MG63 (cell line): ENCODE measurements around the gene SATB2. TPM values are rescaled to one million over a fixed set of nuclear protein-coding genes. Genes with fewer than 3 reads are reported as not detected.

Source experiments
- DNase-seq: peaks from one replicate; pipeline ENCODE4 v3.0.0-alpha.2; 2020
- H3K27me3 ChIP-seq: fragments of 250-450 bp; sonication (Bioruptor Pico); 2 replicates; pipeline ENCODE4 v1.5.1; 2020; ENCODE audit warnings: mild to moderate bottlenecking, moderate library complexity
- H3K36me3 ChIP-seq: fragments of 250-450 bp; sonication (Bioruptor Pico); 2 replicates; pipeline ENCODE4 v1.5.1; 2020; ENCODE audit warnings: mild to moderate bottlenecking, moderate library complexity
- H3K4me3 ChIP-seq: fragments of 250-450 bp; sonication (Bioruptor Pico); 2 replicates; pipeline ENCODE4 v1.5.1; 2020; ENCODE audit warnings: mild to moderate bottlenecking, moderate library complexity
- H3K9me3 ChIP-seq: fragments of 250-450 bp; sonication (Bioruptor Pico); 2 replicates; pipeline ENCODE4 v1.5.1; 2020; ENCODE audit warnings: mild to moderate bottlenecking, moderate library complexity
- total RNA-seq: library from RNA; depleted of rRNA; stranded (reverse); fragments of >200 nt; shearing (Covaris generic); gene quantifications from 2 replicates; pipeline ENCODE4 v1.2.3, GENCODE V29; 2014; ENCODE audit warnings: low replicate concordance

SATB2 gene
- total RNA-seq, 1 experiment from 2014 or later: 3.4 TPM

GRCh38 chr2:199459286-199460100 lies 1.8 kb upstream of the SATB2 start:
- Histone ChIP-seq H3K36me3 (peaks cover 1% of the 10 kb centered on the region; the same call in 1 of the 2 replicates), H3K4me3 (peak overlapping the region; percentile 90), H3K27me3 (no peaks in the 10 kb centered on the region), H3K9me3 (no peaks in the 10 kb centered on the region)
- DNase-seq: peak; percentile 91

GRCh38 chr2:199458806-199459285 lies 1.1 kb upstream of the SATB2 start:
- no peaks in the 10 kb centered on the region for H3K9me3 ChIP-seq
- no peaks in the 10 kb centered on the region for H3K27me3 ChIP-seq
- DNase-seq: no peak
- peak overlapping the region; percentile 90 for H3K4me3 ChIP-seq
- H3K36me3 ChIP-seq: peaks cover 4% of the 10 kb centered on the region; the same call in 1 of the 2 replicates

DNA sequence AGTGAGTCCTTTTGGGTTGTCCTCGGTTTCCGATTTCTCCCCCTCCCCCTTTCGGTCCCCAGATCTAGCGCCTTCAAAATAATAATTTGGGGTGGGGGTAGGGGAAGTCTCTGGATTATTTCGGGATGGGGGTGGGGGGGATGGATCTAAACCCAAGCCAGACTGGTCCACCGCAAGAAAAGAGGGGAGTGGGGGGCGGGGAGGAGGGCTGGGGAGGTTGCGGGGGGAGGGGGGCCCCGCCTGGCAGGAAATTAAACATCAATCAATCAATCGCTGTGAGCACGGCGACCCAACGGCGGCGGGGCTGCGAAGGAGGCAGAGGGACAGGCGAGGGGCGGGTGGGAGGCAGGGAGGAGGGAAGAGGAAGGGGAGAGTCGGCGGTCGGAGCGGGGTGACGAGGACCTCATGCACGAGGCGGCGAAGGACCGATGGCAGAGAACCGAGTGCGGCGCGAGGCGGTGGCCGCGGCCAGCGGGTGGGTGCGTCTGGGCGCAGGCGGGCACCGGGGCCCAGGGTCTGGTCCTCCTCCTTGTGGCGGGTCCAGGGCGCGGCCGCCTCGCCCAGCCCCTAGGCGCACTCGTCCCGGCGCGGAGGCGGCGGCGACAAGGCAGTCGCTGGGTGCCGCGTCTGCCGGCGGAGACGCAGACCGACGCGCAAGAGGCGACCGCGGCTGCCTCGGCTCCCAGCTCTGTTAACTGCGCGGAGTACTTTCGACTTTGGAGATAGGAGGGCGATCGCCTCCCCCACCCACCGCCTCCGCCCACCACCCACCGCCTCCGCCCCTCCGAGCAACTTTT lies 468 bp upstream of the SATB2 start:
- Histone ChIP-seq H3K27me3 (no peaks in the 10 kb centered on the region), H3K9me3 (no peaks in the 10 kb centered on the region), H3K36me3 (peaks cover 4% of the 10 kb centered on the region; the same call in 1 of the 2 replicates), H3K4me3 (peak overlapping the region; percentile 90)
- peak; percentile 72 for DNase-seq

DNA sequence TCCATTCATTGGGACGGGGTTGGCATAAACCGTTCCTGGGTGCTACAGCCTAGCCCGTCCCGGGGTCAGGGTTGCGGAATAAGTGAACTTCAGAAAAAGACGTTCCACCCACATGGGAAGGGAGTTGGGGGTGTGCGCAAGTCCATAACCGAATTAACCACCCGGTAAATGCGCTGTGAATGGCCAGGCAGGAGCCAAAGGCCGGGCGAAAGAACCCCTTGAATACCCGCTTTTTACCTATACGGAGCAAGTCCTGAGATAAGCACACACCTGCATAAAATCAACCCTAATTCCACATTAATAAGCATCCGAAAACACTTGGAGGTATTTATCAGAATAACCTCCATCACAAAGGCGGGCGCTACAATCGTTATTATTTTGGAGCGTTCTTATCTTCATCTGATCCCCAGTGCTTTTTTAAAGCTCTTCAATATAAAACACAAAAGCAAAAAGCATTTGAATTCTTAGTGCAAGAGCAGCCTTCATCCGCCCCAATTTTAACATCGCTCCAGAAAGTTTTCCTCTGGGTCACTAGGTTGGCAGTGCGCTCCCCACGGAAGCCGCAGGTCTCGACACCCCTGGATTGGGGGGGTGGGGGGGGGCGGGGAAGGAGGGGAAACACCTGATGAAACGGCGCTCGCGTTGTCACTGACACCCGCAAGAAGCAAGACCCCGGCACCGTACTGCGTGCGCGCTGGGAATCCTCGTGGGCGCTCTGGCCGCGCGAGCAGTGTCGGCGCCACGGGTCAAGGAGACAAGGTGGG lies 1.2 kb downstream of the SATB2 start:
- H3K27me3 ChIP-seq: no peaks in the 10 kb centered on the region
- no peaks in the 10 kb centered on the region for H3K9me3 ChIP-seq
- DNase-seq: no peak
- peaks cover 4% of the 10 kb centered on the region; the same call in 1 of the 2 replicates for H3K36me3 ChIP-seq
- peak overlapping the region; percentile 90 for H3K4me3 ChIP-seq

- peaks cover 4% of the 10 kb centered on the region; the same call in 1 of the 2 replicates for H3K36me3 ChIP-seq
- H3K27me3 ChIP-seq: no peaks in the 10 kb centered on the region
- peak overlapping the region; percentile 90 for H3K4me3 ChIP-seq
- peak; percentile 73 for DNase-seq
- no peaks in the 10 kb centered on the region for H3K9me3 ChIP-seq
Observed at GRCh38 chr2:199455545-199456382, 2.0 kb downstream of the SATB2 start.

DNA sequence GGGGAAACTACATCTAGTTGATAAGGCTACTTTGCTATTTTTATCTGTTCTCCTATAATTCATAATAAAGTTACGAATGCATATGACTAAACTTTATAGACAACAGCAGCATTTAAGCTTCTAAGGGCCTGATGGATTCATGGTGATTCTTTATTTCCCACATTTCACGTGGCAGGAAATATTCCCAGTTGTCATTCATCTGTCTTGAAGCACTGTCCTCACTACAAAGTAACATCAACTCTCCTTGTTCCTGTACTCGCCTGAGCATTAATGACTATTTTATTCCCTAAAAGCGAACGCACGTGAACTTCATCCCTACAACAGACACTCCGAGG lies 2.6 kb downstream of the SATB2 start:
- H3K27me3 ChIP-seq: no peaks in the 10 kb centered on the region
- no peak for DNase-seq
- peak overlapping the region; percentile 90 for H3K4me3 ChIP-seq
- H3K9me3 ChIP-seq: no peaks in the 10 kb centered on the region
- peaks cover 4% of the 10 kb centered on the region; the same call in 1 of the 2 replicates for H3K36me3 ChIP-seq

GRCh38 chr2:199452991-199453379 lies 4.8 kb downstream of the SATB2 start:
- Histone ChIP-seq H3K36me3 (peaks cover 4% of the 10 kb centered on the region; the same call in 1 of the 2 replicates), H3K4me3 (no peak overlapping the region), H3K9me3 (no peaks in the 10 kb centered on the region), H3K27me3 (no peaks in the 10 kb centered on the region)
- DNase-seq: no peak

GRCh38 chr2:199452260-199452990 lies 5.3 kb downstream of the SATB2 start:
- Histone ChIP-seq H3K27me3 (no peaks in the 10 kb centered on the region), H3K9me3 (no peaks in the 10 kb centered on the region), H3K36me3 (peaks cover 4% of the 10 kb centered on the region; the same call in 1 of the 2 replicates), H3K4me3 (peak overlapping the region; percentile 9; the same call in 1 of the 2 replicates)
- no peak for DNase-seq

DNA sequence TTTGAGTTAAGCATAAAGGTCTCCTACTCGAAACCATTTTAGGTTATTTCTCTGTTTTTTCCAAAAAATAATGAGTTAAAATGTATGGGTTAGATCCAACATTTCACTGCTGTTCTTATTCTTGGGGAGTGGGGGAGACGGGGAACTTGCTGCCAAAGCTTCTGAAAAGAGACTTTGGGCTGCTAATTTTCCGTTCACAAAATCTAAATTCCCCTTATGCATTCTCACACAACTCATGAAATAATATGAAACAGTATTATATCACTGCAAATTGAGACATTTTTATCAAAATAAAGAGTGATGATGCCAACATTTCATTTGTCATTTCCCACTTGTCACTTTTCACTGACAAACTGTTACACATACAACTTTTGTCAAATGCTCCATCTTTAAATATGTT lies 7.8 kb downstream of the SATB2 start:
- no peaks in the 10 kb centered on the region for H3K9me3 ChIP-seq
- no peaks in the 10 kb centered on the region for H3K27me3 ChIP-seq
- DNase-seq: no peak
- H3K4me3 ChIP-seq: no peak overlapping the region
- peaks cover 4% of the 10 kb centered on the region; the same call in 1 of the 2 replicates for H3K36me3 ChIP-seq

DNA sequence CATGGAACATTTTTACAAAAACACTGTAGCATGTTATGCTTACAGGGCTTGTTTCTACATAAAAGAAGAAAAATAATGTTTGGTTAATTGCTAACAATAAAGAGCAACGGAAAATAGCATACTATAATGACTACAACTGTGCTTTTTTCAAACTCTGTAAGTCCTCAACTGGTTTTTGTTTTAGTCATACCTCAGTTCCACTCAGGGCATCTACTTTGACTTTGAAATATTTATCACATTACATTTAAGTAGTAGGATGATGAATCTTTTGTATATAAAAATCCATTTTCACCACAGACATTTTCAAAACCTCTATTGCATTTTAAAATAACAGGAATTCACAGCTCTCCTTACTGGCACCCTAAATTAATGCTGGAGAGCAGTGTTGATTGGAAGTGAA lies 8.3 kb downstream of the SATB2 start:
- H3K9me3 ChIP-seq: no peaks in the 10 kb centered on the region
- H3K4me3 ChIP-seq: no peak overlapping the region
- peaks cover 2% of the 10 kb centered on the region; the same call in 1 of the 2 replicates for H3K36me3 ChIP-seq
- DNase-seq: no peak
- no peaks in the 10 kb centered on the region for H3K27me3 ChIP-seq

DNA sequence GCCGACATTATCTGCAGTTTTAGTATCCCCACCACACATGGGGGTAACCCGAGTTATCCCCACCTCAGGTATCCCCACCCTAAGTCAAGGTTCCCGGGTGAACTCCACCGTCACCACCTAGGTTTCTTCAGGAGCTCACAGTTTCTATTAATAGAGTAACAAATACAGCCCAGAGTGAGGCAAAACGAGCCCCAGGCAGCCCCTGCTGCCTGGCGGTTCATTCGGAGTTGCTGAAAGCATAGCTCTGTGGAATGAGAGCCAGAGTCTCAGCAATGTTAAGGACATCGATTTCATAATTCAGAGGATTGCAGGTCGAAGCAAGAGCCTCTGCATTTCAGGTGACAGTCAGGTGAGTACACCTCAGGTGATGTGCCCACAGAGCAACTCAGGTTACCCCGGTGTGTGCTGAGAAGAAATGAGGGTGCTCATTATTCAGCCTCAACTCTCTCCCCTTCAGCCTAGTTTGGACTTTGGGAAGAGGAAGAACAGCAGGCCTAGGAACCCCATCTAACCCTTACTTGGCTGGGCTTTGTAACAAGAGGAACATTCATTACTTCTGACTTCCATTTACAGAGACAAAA lies 10.7 kb downstream of the SATB2 start:
- H3K36me3 ChIP-seq: no peaks in the 10 kb centered on the region
- DNase-seq: no peak
- no peak overlapping the region for H3K4me3 ChIP-seq
- no peaks in the 10 kb centered on the region for H3K27me3 ChIP-seq
- no peaks in the 10 kb centered on the region for H3K9me3 ChIP-seq

- Histone ChIP-seq H3K27me3 (no peaks in the 10 kb centered on the region), H3K9me3 (no peaks in the 10 kb centered on the region), H3K4me3 (no peak overlapping the region), H3K36me3 (no peaks in the 10 kb centered on the region)
- no peak for DNase-seq
Observed at GRCh38 chr2:199444749-199445148, 13.0 kb downstream of the SATB2 start.

GRCh38 chr2:199443589-199444130 lies 14.1 kb downstream of the SATB2 start:
- H3K27me3 ChIP-seq: no peaks in the 10 kb centered on the region
- no peaks in the 10 kb centered on the region for H3K36me3 ChIP-seq
- no peak overlapping the region for H3K4me3 ChIP-seq
- no peaks in the 10 kb centered on the region for H3K9me3 ChIP-seq
- no peak for DNase-seq

DNA sequence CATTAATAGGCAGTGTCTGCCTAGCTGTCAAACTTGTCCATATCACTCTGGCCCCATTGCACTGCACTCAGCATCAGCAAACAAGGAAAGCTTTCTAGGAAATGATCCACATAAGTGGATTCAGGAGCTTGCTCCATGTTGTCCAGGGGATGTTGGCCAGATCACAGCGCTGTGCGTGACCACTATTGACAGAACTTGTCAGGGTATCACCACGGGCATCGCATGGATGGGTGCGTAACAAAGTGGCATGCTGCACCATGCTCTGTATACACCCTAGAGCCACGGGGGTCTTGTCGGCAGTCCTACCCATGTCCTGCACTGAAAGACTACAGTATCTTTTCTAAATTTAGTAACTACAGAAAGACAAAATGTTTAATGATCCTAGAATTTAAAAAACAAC lies 15.6 kb downstream of the SATB2 start:
- H3K4me3 ChIP-seq: no peak overlapping the region
- no peaks in the 10 kb centered on the region for H3K9me3 ChIP-seq
- no peaks in the 10 kb centered on the region; the same call in 1 of the 2 replicates for H3K36me3 ChIP-seq
- no peaks in the 10 kb centered on the region for H3K27me3 ChIP-seq
- no peak for DNase-seq

DNA sequence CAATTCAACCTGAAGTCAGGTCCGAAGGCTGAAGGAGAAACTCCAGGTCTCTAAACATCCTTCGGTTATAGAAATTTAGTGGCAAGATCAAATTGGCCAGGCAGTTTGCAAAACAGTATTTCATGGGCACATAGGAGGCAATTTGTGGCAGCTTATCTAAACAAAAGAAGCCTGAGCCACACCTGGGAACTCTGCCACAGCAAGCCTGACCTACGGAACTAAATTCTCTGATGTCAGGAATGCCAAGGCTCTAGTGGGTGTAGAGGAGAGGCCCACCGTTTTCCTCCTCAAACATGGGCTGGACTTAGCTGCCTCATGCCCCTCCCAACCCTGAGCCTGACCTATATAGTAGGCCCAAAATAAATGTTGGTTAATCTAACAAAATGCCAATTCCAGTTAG lies 16.0 kb downstream of the SATB2 start:
- Histone ChIP-seq H3K9me3 (no peaks in the 10 kb centered on the region), H3K27me3 (no peaks in the 10 kb centered on the region), H3K36me3 (no peaks in the 10 kb centered on the region; the same call in 1 of the 2 replicates), H3K4me3 (no peak overlapping the region)
- DNase-seq: peak; percentile 44
